ENCODE results near the gene ELOB.
"Not testable (repeated sequence)": the region's sequence is repeated elsewhere in the genome, so short reads cannot be mapped to it uniquely, and the experiment has no call there.

Gene ELOB

DNA sequence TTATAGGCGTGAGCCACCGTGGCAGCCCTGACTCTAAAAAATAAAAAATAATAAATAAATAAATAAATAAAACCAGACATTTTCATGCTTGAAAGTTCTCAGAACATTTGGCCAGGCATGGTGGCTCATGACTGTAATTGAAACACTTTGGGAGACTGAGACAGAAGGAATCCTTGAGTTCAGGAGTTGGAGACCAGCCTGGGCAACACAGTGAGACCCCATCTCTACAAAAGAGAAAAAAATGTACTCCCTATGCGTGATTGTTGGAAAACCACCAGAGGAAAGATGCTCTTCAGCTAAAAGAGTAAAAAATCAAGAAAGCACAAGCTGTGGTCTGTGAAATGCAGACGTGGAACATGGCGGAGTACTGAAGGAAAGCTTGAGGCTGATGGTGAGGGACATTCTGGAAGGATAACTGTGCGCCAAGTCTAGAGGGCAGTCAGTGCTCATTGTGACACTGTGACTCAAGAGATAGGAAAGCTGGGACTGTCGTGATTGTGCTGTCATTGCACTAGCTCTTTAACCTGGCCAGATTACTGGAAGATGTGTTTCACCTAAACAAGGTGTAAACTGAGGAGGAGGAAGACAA is 52.9 kb downstream of the ELOB start:
- DNase-seq (ENCODE audit: low read depth in 2 of 3, low spot score in 1 of 3), result no peak

DNA sequence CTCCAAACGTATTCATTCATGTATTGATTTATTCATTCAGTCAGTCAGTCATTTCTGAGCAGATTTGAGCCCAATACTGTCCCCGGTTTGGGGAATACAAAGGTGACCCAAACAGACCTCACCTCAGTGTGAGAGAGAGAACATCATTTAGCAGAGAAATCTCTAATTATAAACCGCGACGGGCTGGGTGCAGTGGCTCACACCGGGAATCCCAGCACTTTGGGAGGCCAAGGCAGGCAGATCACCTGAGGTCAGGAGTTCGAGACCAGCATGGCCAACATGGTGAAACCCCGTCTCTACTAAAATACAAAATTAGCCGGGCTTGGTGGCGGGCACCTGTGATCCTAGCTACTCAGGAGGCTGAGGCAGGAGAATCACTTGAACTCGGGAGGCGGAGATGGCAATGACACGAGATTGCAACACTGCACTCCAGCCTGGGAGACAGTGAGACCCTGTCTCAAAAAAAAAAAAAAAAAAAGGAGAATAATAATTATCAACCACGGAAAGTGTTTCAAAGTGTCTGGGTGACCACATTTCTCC is 55.4 kb downstream of the ELOB start:
- not testable (repeated sequence) for DNase-seq (ENCODE audit: low read depth in 2 of 3, low spot score in 1 of 3)

Data from stimulated activated CD4-positive, alpha-beta T cell treated with anti-CD3 and anti-CD28 coated beads, Interleukin-12 subunit alpha, Interleukin-12 subunit beta, amount 100 ng/mL, for 48 hours (primary cell).